ENCODE results near the gene DCDC2B. TPM values are rescaled to one million over a fixed set of nuclear protein-coding genes. Genes with fewer than 3 reads are reported as not detected.

Gene DCDC2B
- total RNA-seq, 4 donors from 2014 or later = not detected

GRCh38 chr1:32247983-32248889 is 39.3 kb downstream of the DCDC2B start:
- ATAC-seq (ENCODE audit: low FRiP score) (peak; percentile 64), DNase-seq (ENCODE audit: low spot score) (peak; percentile 95)
- TF ChIP-seq, protein P1, sequence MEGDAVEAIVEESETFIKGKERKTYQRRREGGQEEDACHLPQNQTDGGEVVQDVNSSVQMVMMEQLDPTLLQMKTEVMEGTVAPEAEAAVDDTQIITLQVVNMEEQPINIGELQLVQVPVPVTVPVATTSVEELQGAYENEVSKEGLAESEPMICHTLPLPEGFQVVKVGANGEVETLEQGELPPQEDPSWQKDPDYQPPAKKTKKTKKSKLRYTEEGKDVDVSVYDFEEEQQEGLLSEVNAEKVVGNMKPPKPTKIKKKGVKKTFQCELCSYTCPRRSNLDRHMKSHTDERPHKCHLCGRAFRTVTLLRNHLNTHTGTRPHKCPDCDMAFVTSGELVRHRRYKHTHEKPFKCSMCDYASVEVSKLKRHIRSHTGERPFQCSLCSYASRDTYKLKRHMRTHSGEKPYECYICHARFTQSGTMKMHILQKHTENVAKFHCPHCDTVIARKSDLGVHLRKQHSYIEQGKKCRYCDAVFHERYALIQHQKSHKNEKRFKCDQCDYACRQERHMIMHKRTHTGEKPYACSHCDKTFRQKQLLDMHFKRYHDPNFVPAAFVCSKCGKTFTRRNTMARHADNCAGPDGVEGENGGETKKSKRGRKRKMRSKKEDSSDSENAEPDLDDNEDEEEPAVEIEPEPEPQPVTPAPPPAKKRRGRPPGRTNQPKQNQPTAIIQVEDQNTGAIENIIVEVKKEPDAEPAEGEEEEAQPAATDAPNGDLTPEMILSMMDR (IDR thresholded peaks at IDR 0.05) = peak in 2 of 3 donors; percentile 10 to 66

DNA sequence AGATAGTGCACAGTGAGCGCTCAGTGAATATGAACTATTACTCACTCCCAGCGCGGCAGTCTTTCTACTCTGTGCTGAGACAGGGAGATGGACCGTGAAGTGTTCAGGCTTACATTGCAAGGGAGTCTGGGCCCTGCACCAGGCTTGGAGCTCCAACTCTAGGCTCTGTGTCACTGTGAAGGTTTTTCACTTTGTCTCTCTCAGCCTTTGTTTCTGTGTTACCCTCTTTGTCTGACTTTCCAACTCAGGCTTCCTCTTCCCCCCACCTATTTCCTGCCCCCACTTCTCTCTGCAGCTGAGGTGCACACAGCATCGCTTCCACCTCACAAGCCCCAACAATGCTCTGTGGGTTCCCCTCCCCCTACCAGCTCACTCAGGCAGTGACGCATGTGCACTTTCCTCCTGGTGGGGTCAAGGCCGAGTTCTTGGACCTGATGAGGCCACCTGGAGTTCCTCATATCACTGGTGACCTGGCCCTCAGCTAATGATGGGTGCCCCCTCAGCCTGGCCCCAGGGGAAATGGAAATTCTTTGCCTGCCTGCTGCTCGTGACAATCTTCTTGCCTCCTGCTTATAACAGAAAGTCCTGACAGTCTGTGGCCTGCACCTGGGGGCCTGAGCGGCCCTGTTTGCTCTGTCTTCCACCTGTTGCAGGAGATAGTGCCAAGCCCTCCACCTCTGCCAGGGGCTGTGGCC is 41.1 kb downstream of the DCDC2B start:
- TF ChIP-seq, protein P1 (IDR thresholded peaks at IDR 0.05) = no peak
- DNase-seq (ENCODE audit: low spot score) (no peak), ATAC-seq (ENCODE audit: low FRiP score) (no peak)

DNA sequence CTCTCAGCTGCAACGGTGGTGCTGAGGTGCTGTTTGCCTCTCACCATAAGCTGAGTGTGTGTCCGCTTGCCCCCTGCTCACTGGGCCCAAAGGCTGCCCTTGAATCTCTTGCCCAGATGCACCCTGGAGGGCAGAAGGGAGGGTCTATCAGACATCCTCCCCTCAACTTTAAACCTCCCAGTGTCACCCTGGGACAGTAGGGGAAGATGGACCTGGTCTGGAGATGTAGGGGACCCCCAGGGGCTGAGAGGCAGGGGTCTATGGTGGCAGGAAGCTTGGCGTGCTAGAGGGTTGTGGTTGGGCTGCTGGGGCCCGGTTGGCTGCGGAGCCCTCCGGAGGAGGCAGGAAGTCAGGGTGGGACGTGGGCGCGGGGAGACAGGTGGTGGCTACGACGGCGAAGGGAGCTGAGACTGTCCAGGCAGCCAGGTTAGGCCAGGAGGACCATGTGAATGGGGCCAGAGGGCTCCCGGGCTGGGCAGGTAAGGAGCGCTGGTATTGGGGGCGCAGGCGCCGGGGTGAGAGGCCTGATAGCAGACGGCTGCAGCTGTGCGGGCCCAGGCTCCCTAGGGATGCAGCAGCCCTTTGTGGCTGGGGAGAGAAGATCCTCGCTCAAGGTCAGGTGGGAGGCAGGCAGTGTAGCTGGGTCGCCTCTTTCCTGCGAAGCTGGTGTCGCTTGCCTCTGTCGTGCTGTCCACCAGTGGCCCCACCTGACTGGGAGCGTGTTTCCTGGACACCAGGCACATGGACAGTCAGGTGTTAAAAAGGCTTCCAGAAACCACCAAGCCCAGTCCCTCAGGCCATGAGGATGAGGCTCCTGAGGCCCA is 42.2 kb downstream of the DCDC2B start, which contains the start of gene LCK:
Gene LCK, plus strand, starts transcription at position 373 of the 824 bp plus-strand sequence. CDS start 23,065 bp downstream, outside the sequence.
- TF ChIP-seq, protein P1 (IDR thresholded peaks at IDR 0.05) = no peak
- DNase-seq (ENCODE audit: low spot score) = no peak
- no peak for ATAC-seq (ENCODE audit: low FRiP score)

DNA sequence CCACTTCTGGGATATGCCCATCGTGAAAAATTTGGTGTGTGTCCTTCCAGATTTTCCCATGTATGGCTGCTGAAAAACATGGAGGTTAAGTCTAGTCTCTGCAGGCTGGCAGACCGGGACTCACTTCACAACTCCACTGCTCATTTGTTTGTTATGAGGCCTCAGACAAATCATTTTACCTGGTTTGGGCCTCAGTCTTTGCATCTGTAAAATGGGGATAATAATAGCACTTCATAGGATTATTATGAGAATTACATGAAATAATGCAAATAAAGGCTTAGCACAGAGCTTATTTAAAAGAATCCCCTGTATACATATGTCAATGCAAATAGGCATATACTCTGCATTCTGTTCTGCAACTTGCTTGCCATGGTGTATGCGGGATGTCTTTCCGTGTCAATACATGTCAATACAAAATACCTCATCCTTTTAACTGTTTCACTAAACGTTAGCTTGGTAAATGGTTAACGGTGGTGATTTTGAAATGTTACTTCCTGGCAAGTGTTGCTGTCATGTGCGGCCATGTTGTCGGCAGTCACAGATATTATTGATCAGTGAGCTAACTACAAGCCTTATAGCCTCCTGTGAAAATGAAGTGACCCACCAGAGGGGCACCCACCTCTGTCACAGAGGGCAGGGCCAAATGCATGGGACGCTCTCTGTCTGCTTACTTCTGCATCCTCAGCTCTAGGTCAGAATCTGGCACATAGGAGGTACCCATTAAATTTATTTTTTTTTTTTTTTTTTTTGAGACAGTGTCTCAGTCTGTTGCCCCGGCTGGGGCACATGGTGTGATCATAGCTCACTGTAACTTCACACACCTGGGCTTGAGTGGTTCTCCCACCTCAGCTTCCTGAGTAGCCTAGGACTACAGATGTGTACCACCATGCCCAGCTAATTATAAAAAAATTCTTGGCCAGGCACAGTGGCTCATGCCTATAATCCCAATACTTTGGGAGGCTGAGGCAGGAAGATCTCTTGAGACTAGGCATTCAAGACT is 46.5 kb downstream of the DCDC2B start:
- DNase-seq (ENCODE audit: low spot score) = no peak
- TF ChIP-seq, protein P1 (IDR thresholded peaks at IDR 0.05) = no peak
- no peak for ATAC-seq (ENCODE audit: low FRiP score)

DNA sequence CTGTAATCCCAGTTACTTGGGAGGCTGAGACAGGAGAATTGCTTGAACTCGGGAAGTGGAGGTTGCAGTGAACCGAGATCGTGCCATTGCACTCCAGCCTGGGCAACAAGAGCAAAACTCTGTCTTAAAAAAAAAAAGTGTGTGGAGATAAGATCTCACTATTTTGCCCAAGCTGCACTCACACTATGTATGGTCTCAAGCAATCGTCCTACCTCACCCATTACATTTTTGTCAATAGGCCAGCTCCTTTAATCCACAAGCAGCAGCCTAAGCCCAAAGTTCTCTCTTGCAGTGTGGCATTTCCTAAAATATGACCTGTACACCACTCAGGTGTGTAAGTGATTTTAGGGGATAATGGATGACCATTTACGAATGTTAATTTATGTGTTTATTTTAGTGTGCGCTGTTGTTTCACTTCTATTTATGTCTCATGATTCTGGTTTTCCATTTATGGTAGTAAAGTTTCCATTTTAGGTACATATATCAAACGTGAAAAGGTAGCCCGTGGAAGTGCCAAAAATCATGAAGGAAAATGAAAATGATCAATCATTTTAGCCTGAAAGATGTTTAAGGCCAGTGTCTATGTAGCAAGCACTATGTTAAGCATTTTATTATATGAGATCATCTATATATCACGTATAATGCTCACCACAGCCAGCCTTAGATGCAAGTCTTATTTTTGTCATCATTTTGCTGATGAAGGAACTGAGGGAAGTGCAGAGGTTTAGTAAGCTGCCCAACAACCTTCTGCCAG is 47.8 kb downstream of the DCDC2B start:
- TF ChIP-seq, protein P1 (IDR thresholded peaks at IDR 0.05) = no peak
- no peak for ATAC-seq (ENCODE audit: low FRiP score)
- DNase-seq (ENCODE audit: low spot score) = no peak

All from omental fat pad (tissue), 4 donors.